ENCODE measurements around the gene ENOX1. TPM values are rescaled to one million over a fixed set of nuclear protein-coding genes. Genes with fewer than 3 reads are reported as not detected.

The ENOX1 gene
- total RNA-seq, 1 donor from 2014 or later: 0.71 TPM

DNA sequence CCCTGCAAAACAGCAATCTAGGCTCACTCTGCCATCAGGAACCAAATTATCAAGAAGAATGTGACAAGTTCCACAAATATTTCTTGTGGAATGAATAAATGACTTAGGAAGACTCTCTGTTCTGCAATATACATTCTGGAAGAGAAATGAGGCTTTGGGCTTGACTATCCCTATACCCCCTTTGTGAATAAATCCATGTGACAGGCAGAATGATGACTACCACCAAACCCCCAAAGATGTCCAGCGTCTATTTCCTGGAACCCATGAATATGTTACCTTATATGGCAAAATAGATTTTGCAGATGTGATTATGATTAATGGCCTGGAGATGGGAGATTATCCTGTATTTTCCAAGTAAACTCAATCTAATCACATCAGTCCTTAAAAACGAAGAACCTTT lies 139.3 kb downstream of the ENOX1 start:
- no peaks in the 10 kb centered on the region for H3K27me3 ChIP-seq (ENCODE audit: control insufficient read depth, insufficient read depth, low read length)
- H3K36me3 ChIP-seq (ENCODE audit: control insufficient read depth, insufficient read depth, low read length): no peaks in the 10 kb centered on the region
- H3K4me3 ChIP-seq (ENCODE audit: low read depth, low read length): no peak overlapping the region
- TF ChIP-seq, protein P1, sequence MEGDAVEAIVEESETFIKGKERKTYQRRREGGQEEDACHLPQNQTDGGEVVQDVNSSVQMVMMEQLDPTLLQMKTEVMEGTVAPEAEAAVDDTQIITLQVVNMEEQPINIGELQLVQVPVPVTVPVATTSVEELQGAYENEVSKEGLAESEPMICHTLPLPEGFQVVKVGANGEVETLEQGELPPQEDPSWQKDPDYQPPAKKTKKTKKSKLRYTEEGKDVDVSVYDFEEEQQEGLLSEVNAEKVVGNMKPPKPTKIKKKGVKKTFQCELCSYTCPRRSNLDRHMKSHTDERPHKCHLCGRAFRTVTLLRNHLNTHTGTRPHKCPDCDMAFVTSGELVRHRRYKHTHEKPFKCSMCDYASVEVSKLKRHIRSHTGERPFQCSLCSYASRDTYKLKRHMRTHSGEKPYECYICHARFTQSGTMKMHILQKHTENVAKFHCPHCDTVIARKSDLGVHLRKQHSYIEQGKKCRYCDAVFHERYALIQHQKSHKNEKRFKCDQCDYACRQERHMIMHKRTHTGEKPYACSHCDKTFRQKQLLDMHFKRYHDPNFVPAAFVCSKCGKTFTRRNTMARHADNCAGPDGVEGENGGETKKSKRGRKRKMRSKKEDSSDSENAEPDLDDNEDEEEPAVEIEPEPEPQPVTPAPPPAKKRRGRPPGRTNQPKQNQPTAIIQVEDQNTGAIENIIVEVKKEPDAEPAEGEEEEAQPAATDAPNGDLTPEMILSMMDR (IDR thresholded peaks at IDR 0.05; ENCODE audit: insufficient read depth, low read length, poor library complexity, severe bottlenecking): no peak
- DNase-seq (ENCODE audit: low read depth): no peak

DNA sequence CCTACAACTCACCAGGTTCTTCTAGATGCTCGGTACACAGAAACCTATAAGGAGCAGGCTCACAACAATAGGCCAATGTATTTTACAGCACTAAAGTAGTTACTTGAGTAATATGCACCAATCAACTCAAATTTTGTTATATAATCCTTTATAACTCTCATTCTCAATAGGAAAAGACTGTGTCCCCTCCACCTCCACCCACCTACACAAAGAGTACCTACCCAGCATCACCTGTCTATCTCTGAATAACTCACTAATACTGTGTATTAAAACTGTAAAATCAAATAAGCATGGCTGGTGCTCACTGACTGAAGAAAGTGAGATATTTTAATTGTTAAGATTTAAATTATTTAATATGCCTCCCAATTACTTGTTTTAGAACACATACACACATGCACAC lies 146.3 kb downstream of the ENOX1 start:
- Histone ChIP-seq H3K36me3 (ENCODE audit: control insufficient read depth, insufficient read depth, low read length) (no peaks in the 10 kb centered on the region), H3K27me3 (ENCODE audit: control insufficient read depth, insufficient read depth, low read length) (no peaks in the 10 kb centered on the region), H3K4me3 (ENCODE audit: low read depth, low read length) (no peak overlapping the region)
- TF ChIP-seq, protein P1 (IDR thresholded peaks at IDR 0.05; ENCODE audit: insufficient read depth, low read length, poor library complexity, severe bottlenecking): no peak
- DNase-seq (ENCODE audit: low read depth): no peak

DNA sequence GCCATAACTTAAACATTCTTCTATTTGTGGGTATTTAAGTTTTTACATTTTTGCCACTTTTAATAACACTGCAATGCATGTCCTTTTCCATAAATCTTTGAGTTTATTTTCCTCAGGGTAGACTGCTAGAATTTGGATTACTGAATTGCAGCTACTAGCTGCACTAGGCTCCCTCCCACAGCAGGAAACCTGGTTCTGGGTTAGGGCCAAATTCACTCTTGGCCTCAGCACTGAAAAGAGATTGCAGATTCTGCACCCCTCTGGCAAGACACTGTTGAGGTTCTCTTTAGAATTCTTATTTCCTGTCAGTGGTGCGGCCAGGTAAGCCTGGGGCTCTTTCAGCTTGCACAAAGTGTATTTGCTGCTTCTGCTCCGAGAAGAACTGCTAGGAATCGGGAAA lies 155.7 kb downstream of the ENOX1 start:
- TF ChIP-seq, protein P1 (IDR thresholded peaks at IDR 0.05; ENCODE audit: insufficient read depth, low read length, poor library complexity, severe bottlenecking): no peak
- Histone ChIP-seq H3K4me3 (ENCODE audit: low read depth, low read length) (no peak overlapping the region), H3K36me3 (ENCODE audit: control insufficient read depth, insufficient read depth, low read length) (no peaks in the 10 kb centered on the region), H3K27me3 (ENCODE audit: control insufficient read depth, insufficient read depth, low read length) (no peaks in the 10 kb centered on the region)
- no peak for DNase-seq (ENCODE audit: low read depth)

DNA sequence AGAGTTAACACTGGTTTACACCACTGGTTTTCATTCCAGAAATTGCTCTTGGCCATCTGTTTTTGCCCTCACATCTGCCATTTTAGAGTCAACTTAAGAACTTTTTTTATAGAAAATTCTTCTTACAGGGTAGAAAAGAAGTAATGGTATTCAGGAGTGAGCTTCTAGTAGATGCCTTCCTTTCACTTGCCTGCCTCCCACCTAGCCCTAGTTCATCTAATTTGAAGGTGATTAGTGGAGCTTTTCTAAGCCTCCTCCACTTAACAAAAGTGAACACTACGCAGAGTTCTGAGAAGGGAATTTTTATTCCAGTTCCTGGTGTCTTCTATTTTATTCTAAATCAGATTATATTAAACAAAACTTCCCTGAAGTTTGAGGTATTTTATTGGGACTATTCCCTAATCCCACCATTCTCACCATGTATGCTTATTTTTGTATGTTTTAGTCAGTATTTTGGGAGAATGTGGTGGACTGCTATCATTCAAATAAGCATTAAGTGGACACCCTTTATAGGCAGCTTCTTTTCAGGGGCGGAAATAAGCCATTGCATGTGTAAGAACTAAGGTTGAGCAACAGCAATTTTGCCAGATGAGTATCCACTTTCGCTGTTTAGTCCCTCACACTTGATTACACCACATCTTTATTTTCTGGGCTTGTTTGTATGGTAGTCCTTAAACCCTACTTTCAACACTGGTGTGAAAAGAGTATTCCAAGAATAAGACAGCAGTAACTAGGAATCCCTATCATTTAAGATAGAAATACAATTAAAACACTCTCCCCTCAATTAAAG lies 156.9 kb downstream of the ENOX1 start:
- Histone ChIP-seq H3K27me3 (ENCODE audit: control insufficient read depth, insufficient read depth, low read length) (no peaks in the 10 kb centered on the region), H3K4me3 (ENCODE audit: low read depth, low read length) (no peak overlapping the region), H3K36me3 (ENCODE audit: control insufficient read depth, insufficient read depth, low read length) (no peaks in the 10 kb centered on the region)
- TF ChIP-seq, protein P1 (IDR thresholded peaks at IDR 0.05; ENCODE audit: insufficient read depth, low read length, poor library complexity, severe bottlenecking): no peak
- DNase-seq (ENCODE audit: low read depth): no peak

DNA sequence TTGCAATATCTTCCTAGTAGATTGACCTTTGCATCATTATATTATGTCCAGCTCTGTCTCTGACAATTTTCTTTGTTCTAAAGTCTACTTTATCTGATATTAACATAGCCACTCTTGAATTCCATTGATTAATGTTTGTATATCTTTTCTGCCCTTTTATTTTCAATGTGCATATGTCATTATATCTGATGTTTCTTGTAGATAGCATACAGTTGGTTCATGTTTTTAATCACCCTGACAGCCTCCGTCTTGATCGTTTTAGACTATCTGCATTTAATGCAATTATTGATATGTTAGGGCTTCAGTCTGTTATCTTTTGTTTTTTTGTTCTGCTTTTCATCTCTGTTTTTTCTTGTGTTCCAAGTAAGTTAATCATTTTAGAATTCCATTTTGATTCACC lies 159.8 kb downstream of the ENOX1 start:
- no peaks in the 10 kb centered on the region for H3K27me3 ChIP-seq (ENCODE audit: control insufficient read depth, insufficient read depth, low read length)
- TF ChIP-seq, protein P1 (IDR thresholded peaks at IDR 0.05; ENCODE audit: insufficient read depth, low read length, poor library complexity, severe bottlenecking): no peak
- no peak overlapping the region for H3K4me3 ChIP-seq (ENCODE audit: low read depth, low read length)
- no peak for DNase-seq (ENCODE audit: low read depth)
- no peaks in the 10 kb centered on the region for H3K36me3 ChIP-seq (ENCODE audit: control insufficient read depth, insufficient read depth, low read length)

DNA sequence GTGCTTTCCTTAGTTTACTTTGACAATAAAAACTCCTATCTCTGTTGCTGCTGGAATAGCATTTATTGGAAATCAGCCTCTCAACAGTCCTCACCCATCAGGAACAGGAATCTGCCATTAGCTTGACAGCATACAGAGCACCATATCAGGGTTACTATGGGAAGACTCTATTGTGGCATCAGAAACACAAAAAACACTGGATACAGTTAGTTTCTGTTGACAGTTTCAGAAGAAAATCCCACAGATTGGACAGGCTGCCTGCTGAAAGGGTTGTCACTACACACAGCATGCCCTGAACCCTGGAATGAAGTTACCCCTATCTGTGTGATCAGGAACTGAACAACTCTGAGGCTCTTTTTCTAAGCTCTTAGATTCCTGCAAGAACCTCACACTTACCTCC lies 172.7 kb downstream of the ENOX1 start:
- Histone ChIP-seq H3K36me3 (ENCODE audit: control insufficient read depth, insufficient read depth, low read length) (no peaks in the 10 kb centered on the region), H3K27me3 (ENCODE audit: control insufficient read depth, insufficient read depth, low read length) (no peaks in the 10 kb centered on the region), H3K4me3 (ENCODE audit: low read depth, low read length) (no peak overlapping the region)
- no peak for DNase-seq (ENCODE audit: low read depth)
- TF ChIP-seq, protein P1 (IDR thresholded peaks at IDR 0.05; ENCODE audit: insufficient read depth, low read length, poor library complexity, severe bottlenecking): no peak

Data from kidney epithelial cell (primary cell).